Camera-type eye (tissue), 1 donor: Measurements from ENCODE around the gene MYL7. TPM values are rescaled to one million over a fixed set of nuclear protein-coding genes. Genes with fewer than 3 reads are reported as not detected.

Source experiments
- total RNA-seq: library from RNA; depleted of rRNA; stranded (reverse); fragments of >200 nt; gene quantifications from one replicate; pipeline ENCODE4 v1.2.3, GENCODE V29; 2014

The MYL7 gene, protein sequence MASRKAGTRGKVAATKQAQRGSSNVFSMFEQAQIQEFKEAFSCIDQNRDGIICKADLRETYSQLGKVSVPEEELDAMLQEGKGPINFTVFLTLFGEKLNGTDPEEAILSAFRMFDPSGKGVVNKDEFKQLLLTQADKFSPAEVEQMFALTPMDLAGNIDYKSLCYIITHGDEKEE
- not detected for total RNA-seq

DNA sequence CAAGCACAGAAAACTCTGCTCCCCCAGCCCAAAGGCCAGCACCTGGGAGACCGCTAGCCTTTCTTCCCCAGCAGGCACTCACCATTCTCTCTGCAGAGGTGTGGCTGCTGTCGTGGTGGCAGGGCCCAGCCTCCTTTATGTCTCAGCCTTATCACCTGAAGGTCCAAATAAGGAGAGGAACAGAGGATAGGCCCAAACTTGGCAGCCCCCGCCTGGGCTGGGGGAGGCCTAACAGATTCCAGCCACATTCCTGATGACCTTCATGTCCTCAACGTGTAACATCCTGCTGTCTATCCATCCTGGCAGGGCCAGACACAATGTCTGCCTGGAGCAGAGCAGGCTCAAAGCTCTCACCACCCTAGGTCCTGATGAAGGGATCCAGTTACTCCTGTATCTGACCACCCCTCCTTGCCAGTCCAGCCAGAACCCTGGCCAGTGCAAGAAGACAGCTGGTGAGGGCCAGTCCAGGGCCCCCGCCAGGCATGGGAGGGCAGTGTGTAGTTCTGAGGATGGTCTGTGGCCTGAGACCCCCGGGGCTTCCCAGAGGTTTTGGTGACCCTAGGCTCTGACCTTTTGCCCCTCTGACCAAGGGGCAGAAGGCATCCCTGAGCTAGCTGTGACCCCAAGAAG is at the start of gene MYL7:
MYL7 (minus strand) TSS at position 112 of the 630 bp plus-strand sequence; CDS start at position 85, 27 bp downstream.

DNA sequence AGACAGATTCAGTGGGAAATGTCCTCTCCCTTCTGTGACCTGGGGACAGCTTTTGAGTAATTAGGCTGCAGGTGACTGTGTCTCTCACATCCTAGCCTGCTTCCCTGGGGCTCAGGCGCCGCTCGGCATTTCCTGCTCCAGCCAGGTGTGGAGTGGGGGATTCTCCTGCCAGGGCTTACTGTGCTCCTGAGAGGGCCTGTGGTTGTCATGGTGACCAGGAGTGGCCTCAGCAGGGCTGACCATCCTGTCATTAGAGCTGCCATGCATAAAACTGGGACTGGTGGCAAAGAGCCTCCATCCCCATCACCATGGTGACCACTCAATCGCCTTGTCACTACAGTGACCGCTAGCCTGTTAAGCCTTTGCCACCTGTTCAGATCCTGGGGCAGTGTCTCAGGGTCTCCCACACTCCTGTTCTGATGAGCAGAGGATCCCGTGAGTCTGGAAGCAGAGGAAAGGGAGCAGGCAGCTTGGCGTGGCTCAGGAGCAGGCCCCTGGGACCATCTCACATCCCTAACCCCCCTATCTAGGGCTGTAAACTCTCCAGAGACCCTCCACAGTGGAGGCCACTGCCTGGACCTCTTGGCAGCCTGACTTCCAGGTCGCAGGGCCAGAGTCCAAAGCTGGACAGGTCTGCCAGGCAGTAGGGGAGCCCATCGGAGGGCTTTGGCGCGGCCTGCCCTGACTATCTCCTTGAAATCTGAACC is 48.3 kb upstream of the MYL7 start, which contains the start of gene GCK:
GCK (minus strand) TSS at position 154 of the 707 bp plus-strand sequence. CDS start 486 bp downstream, outside the sequence.

DNA sequence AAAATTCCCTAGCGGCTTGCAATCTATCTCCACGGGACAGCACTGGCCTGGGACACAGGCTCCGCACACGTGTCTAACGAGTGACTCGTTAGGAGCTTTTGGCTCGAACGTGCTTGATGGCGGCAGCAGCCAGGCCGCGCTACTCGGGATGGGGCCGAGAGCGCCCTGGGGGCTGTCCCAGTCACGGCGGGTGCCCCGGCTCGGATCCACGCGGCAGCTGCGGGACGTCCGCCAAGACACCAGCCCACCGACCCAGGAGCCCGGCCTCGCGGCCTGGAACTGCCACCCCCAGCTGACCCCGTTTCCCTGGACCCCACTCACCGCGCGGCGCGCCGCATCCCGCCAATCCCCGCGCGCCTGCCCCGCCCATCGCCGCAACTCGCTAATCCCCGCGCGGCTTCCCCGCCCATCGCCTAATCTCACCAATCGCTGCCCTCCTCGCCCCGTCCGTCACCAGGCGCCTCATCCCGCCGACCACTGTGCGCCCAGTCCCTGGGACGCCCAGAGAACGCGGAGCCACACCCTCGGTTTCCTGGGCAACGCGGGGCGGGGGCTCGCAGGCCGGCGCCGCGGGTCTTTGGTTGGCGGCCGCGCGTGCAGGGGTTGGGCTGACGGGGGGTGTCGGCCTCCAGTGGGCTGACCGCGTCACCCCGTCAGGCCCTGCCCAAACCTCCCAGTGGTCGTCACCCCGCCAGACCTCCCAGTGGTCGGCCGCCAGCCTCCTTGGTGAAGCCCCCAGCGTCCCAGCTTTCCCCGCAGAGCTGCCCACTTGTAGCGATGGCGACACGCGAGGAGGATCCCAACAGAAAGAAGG is 17.7 kb downstream of the MYL7 start, which contains the start of gene POLD2:
POLD2 (minus strand) TSS at position 359 of the 814 bp plus-strand sequence. CDS start 1,495 bp downstream, outside the sequence.

DNA sequence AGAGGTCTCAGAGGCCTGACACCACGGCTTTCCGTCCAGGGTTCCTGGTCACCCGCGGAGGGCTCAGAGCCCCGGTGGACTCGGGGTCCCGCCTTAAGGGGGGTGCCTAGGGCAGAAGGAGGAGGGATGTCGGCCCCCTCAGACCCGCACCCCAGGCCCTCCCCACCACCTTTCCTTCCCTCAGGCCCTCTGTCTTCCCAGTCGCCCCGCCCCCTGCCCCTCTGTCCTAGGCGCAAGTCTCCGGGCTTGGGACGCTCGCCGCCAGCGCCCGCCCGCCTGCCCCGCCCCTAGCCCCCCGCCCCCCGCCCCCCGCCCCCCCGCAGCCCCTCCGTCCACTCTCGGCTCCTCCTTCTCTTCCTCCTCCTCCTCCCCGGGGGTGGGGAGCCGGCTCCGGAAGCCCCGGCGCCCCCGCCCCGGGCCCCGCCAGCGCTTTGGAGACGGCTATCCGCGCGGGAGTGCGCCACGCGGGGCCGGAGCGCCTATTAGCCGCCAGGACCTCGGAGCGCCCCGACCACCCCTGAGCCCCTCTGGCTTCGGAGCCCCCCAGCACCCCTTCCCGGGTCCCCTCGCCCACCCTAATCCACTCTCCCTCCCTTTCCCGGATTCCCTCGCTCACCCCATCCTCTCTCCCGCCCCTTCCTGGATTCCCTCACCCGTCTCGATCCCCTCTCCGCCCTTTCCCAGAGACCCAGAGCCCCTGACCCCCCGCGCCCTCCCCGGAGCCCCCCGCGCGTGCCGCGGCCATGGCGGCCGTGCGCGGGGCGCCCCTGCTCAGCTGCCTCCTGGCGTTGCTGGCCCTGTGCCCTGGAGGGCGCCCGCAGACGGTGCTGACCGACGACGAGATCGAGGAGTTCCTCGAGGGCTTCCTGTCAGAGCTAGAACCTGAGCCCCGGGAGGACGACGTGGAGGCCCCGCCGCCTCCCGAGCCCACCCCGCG is 36.9 kb downstream of the MYL7 start, which contains the start of gene AEBP1:
AEBP1 (plus strand) TSS at position 423 of the 937 bp plus-strand sequence; CDS start at position 744, 321 bp downstream.

Other genes starting within 250 kb of the MYL7 start
- gene URGCP, start 234.7 kb downstream of the MYL7 start, total RNA-seq: 39.3 TPM
- gene UBE2D4, start 214.9 kb downstream of the MYL7 start, total RNA-seq: 16.0 TPM
- gene SPDYE1, start 143.4 kb downstream of the MYL7 start, total RNA-seq: not detected
- gene DBNL, start 96.6 kb downstream of the MYL7 start, total RNA-seq: 95.1 TPM
- gene PGAM2, start 75.8 kb downstream of the MYL7 start, total RNA-seq: 23.7 TPM
- gene POLM, start 58.8 kb downstream of the MYL7 start, total RNA-seq: 32.7 TPM
- gene AEBP1, start 37.0 kb downstream of the MYL7 start, total RNA-seq: 143 TPM
- 55.3 TPM for gene POLD2, start 17.8 kb downstream of the MYL7 start, total RNA-seq
- gene GCK, start 48.1 kb upstream of the MYL7 start, total RNA-seq: 5.9 TPM
- 53.3 TPM for gene YKT6, start 59.6 kb upstream of the MYL7 start, total RNA-seq
- 39.1 TPM for gene CAMK2B, start 184.3 kb upstream of the MYL7 start, total RNA-seq